ENCODE data around the gene XBP1. TPM values are rescaled to one million over a fixed set of nuclear protein-coding genes. Genes with fewer than 3 reads are reported as not detected.

XBP1 gene
- total RNA-seq, 1 donor from 2014 or later = 72.7 TPM

DNA sequence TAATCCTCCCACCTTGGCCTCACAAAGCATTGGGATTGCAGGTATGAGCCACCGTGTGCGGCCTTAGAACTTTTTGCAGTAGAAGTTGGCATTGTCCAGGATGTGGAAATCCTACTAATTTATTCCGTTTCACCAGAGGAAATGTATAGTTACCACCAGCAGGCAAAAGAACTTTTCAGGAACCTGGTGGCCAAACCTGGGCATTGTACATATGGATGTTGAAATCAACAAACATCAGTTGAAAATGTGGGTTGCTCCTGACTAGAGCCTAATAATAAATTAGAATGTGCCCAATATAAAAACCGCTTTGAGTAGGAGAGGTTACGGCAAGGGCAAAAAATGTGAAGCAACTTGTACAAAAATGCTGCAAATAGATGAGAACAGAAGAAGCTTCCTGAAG lies 40.7 kb upstream of the XBP1 start:
- H3F3A ChIP-seq (ENCODE audit: low read depth) = peaks cover 11% of the 10 kb centered on the region
- Mint-ChIP-seq H3K4me1 (peaks cover 9% of the 10 kb centered on the region), H3K27me3 (ENCODE audit: insufficient read depth, low read depth) (peaks cover 5% of the 10 kb centered on the region), H3K36me3 (peaks cover 3% of the 10 kb centered on the region), H3K4me3 (no peak overlapping the region), H3K9me3 (no peaks in the 10 kb centered on the region), H3K27ac (no peak overlapping the region)
- no peak overlapping the region for H3K9ac ChIP-seq
- no peak for DNase-seq (ENCODE audit: low spot score)
- H4K20me1 ChIP-seq (ENCODE audit: low read depth) = no peaks in the 10 kb centered on the region
- no peaks in the 10 kb centered on the region for H3K36me3 ChIP-seq
- H3K79me2 ChIP-seq (ENCODE audit: low read depth) = no peaks in the 10 kb centered on the region
- no peak overlapping the region for H3K4me2 ChIP-seq
- H3K27me3 ChIP-seq = no peaks in the 10 kb centered on the region
- H3K27ac ChIP-seq = no peak overlapping the region
- H3K4me3 ChIP-seq = no peak overlapping the region
- H3K4me1 ChIP-seq = no peaks in the 10 kb centered on the region
- TF ChIP-seq EZH2 (IDR thresholded peaks at IDR 0.05) = no peak
- TF ChIP-seq, protein P1, sequence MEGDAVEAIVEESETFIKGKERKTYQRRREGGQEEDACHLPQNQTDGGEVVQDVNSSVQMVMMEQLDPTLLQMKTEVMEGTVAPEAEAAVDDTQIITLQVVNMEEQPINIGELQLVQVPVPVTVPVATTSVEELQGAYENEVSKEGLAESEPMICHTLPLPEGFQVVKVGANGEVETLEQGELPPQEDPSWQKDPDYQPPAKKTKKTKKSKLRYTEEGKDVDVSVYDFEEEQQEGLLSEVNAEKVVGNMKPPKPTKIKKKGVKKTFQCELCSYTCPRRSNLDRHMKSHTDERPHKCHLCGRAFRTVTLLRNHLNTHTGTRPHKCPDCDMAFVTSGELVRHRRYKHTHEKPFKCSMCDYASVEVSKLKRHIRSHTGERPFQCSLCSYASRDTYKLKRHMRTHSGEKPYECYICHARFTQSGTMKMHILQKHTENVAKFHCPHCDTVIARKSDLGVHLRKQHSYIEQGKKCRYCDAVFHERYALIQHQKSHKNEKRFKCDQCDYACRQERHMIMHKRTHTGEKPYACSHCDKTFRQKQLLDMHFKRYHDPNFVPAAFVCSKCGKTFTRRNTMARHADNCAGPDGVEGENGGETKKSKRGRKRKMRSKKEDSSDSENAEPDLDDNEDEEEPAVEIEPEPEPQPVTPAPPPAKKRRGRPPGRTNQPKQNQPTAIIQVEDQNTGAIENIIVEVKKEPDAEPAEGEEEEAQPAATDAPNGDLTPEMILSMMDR (IDR thresholded peaks at IDR 0.05) = no peak
- no peak for TF ChIP-seq EZH2phosphoT487 (IDR thresholded peaks at IDR 0.05)
- H3K9me3 ChIP-seq (ENCODE audit: low read depth) = no peaks in the 10 kb centered on the region
- H2AFZ ChIP-seq (replicated peaks) = no peak overlapping the region

DNA sequence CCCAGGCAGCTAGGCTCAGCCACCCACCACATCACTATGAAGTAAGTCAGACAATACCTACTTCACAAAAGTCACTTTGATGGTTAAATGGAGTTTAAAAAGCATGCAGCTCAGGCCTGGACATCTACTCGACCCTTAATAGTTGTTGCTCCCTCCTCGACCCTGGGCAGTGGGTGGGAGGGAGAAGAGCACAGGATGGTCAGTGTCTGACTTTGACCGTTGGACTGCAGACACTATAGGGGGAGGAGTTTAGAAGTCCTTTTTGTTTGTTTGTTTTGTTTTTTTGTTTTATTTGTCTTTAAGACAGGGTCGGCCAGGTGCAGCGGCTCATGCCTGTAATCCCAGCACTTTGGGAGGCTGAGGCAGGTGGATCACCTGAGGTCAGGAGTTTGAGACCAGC lies 38.6 kb upstream of the XBP1 start:
- no peak for DNase-seq (ENCODE audit: low spot score)
- H3K79me2 ChIP-seq (ENCODE audit: low read depth) = no peaks in the 10 kb centered on the region
- H3K4me3 Mint-ChIP-seq = no peak overlapping the region

GRCh38 chr22:28837640-28838039 lies 37.3 kb upstream of the XBP1 start:
- H3K4me1 ChIP-seq = no peaks in the 10 kb centered on the region
- H3K9ac ChIP-seq = no peak overlapping the region
- H3K4me3 ChIP-seq = no peak overlapping the region
- no peak overlapping the region for H3K27ac ChIP-seq
- no peaks in the 10 kb centered on the region for H3K9me3 ChIP-seq (ENCODE audit: low read depth)
- H4K20me1 ChIP-seq (ENCODE audit: low read depth) = no peaks in the 10 kb centered on the region
- H3K27me3 ChIP-seq = no peaks in the 10 kb centered on the region
- no peaks in the 10 kb centered on the region for H3K36me3 ChIP-seq
- H3K79me2 ChIP-seq (ENCODE audit: low read depth) = no peaks in the 10 kb centered on the region
- TF ChIP-seq, protein P1 (IDR thresholded peaks at IDR 0.05) = no peak
- TF ChIP-seq EZH2 (IDR thresholded peaks at IDR 0.05) = no peak
- TF ChIP-seq EZH2phosphoT487 (IDR thresholded peaks at IDR 0.05) = no peak
- peak overlapping the region; percentile 72 for H3K27ac Mint-ChIP-seq
- peaks cover 9% of the 10 kb centered on the region for H3K4me1 Mint-ChIP-seq
- peaks cover 11% of the 10 kb centered on the region for H3F3A ChIP-seq (ENCODE audit: low read depth)
- DNase-seq (ENCODE audit: low spot score) = peak; percentile 56
- peaks cover 5% of the 10 kb centered on the region for H3K27me3 Mint-ChIP-seq (ENCODE audit: insufficient read depth, low read depth)
- no peak overlapping the region for H2AFZ ChIP-seq (replicated peaks)
- no peak overlapping the region for H3K4me3 Mint-ChIP-seq
- peaks cover 2% of the 10 kb centered on the region for H3K36me3 Mint-ChIP-seq
- no peak overlapping the region for H3K4me2 ChIP-seq
- no peaks in the 10 kb centered on the region for H3K9me3 Mint-ChIP-seq

More for the DNA sequence above, 38.6 kb upstream of the XBP1 start:
- Mint-ChIP-seq H3K27ac (peak overlapping the region; percentile 88), H3K36me3 (peaks cover 2% of the 10 kb centered on the region), H3K27me3 (ENCODE audit: insufficient read depth, low read depth) (peaks cover 5% of the 10 kb centered on the region), H3K4me1 (peaks cover 9% of the 10 kb centered on the region), H3K9me3 (no peaks in the 10 kb centered on the region)
- Histone ChIP-seq H3K27ac (no peak overlapping the region), H2AFZ (replicated peaks) (no peak overlapping the region), H3K4me1 (no peaks in the 10 kb centered on the region), H3K9ac (no peak overlapping the region), H3K4me2 (no peak overlapping the region), H3K27me3 (no peaks in the 10 kb centered on the region), H3F3A (ENCODE audit: low read depth) (peaks cover 11% of the 10 kb centered on the region), H3K4me3 (no peak overlapping the region), H3K36me3 (no peaks in the 10 kb centered on the region), H4K20me1 (ENCODE audit: low read depth) (no peaks in the 10 kb centered on the region), H3K9me3 (ENCODE audit: low read depth) (no peaks in the 10 kb centered on the region)
- TF ChIP-seq EZH2phosphoT487 (IDR thresholded peaks at IDR 0.05) = no peak
- no peak for TF ChIP-seq EZH2 (IDR thresholded peaks at IDR 0.05)
- TF ChIP-seq, protein P1 (IDR thresholded peaks at IDR 0.05) = no peak
